GM10266 (cell line): ENCODE data around the gene NRP2.

Experiments
- DNase-seq: peaks from one replicate; pipeline ENCODE4 v3.0.0; 2012; ENCODE audit errors: extremely low spot score
- TF ChIP-seq, protein P1 (sequence below): IDR thresholded peaks from 2 replicates; pipeline ENCODE4 v1.5.1; 2012; ENCODE audit warnings: mild to moderate bottlenecking, low read depth; ENCODE audit not compliant: control insufficient read depth, insufficient read depth; ENCODE audit errors: missing control alignments

The NRP2 gene

DNA sequence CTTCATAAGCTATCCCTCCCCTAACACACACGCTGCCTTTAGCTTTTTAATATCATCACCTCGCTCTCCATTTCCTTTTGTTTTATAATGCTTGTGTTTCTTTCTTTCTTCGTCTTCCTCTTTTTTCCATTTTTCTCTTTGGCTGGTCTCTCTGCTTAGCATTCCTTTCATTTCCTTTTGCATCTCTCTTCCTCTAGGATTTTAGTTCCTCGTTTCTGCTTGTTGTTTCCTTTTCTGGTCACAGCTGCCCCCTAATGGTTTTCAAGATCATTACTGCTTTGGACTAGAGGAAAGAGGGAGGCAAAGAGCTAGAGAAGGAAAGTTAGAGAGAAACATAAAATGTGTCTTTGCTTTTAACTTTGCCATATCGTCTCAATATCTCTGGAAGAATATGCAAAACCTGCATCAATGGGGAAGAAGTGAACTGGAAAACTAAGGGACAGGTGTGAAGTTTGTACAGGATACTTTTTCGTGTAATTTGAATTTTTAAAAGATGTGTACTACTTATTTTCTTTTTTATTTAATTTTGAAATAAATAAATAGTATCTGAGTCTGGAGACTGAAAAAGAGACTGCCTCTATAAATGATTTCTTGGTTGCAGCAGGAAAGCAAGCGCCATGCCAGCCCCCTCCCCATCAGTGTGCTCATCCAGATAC lies 6.3 kb upstream of the NRP2 start:
- TF ChIP-seq, protein P1, sequence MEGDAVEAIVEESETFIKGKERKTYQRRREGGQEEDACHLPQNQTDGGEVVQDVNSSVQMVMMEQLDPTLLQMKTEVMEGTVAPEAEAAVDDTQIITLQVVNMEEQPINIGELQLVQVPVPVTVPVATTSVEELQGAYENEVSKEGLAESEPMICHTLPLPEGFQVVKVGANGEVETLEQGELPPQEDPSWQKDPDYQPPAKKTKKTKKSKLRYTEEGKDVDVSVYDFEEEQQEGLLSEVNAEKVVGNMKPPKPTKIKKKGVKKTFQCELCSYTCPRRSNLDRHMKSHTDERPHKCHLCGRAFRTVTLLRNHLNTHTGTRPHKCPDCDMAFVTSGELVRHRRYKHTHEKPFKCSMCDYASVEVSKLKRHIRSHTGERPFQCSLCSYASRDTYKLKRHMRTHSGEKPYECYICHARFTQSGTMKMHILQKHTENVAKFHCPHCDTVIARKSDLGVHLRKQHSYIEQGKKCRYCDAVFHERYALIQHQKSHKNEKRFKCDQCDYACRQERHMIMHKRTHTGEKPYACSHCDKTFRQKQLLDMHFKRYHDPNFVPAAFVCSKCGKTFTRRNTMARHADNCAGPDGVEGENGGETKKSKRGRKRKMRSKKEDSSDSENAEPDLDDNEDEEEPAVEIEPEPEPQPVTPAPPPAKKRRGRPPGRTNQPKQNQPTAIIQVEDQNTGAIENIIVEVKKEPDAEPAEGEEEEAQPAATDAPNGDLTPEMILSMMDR = peak; percentile 71
- no peak for DNase-seq

DNA sequence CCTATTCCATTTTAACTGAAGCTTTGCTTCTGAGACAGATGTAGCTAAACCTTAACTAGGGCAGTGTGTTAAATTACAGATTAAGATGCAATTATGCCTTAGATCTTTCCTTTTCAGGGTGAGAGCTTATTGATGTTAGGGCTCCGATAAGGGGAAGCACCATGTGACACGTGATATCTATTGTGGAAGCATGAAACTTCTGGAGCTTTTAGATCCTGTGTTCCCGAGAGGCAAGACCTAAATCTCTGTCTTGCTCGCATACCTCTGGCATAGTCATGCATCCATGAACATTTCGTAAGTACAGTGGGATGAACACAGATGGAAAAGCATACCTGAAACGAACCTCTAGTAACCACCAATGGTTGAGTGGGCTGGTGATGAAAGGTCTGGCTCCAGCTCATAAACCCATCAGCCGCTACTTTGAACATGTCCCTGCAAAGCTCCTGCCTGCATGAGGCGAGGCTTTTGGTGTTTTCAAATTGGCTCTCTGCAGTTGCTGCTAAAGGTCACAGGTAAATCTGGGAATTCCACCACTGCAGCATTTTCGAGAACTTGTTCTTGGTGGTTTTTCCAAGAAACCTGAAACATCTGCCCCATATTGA lies 3.7 kb upstream of the NRP2 start:
- TF ChIP-seq, protein P1 = no peak
- DNase-seq = no peak

DNA sequence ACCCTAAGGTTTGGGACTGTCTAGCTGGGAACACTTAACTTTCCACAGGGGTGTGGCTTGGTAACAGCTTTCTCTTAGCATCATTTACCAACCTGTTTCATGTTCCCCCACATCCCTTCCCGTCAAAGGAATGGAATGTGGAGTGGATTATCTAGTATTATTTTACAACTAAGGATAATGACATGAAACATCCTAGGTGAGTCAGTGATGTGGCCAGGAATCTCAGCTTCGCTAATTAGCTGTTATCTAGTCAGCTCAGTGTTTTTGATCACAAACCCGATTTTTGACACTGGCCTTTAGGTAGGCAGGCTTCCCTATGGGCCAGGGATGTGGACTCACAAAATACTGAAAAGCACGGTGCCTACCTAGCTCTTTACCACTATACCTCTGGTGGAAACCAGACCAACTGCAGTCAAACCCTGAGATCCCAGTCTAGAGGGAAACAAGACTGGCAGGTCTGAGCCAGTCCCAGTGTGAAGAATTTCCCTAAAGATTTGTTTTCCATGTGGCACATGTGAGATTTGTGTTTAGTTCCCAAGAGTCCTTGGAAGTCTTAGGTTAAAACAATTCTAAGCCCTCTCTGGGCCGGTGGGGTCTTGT lies 2.8 kb upstream of the NRP2 start:
- TF ChIP-seq, protein P1 = no peak
- DNase-seq = no peak

DNA sequence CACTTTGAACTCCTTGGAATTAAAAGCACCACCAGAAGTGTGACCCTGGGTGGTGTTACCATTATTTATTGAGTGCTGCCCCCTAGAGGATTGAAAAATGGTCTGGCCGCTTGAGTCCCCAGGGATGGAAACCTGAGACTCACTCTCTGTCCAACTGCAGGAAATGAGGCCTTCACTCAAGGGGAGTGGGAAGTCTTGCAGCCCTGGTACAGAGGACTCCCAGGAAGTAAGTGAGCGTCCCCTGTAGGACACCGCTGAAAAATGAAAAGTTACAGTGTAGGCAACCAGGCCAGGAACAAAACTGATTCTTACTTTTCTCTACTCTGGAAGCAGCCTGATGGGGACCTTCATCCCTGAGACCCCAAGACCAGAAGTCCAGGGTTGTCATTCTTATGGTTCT lies 2.2 kb upstream of the NRP2 start:
- TF ChIP-seq, protein P1 = peak; percentile 79
- peak; percentile 76 for DNase-seq

DNA sequence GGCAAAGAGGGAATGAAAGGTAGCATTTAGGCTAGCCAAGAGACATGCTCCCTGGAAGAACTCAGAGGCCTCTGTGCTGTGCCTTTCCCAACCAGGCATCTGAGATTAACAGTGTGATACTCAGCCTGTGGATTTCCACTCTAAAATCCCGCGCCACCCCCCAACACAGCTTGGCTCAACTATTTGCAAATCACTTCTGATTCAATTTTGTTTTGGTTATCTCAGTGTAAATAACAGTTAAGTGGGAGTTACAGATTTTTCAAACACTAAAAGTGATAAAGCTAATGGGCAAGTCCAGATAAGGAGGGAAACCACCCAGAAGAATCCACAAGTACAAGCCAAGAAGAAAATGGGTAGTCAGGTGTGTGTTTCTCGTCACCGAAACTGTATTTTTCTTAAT lies 1.4 kb upstream of the NRP2 start:
- no peak for DNase-seq
- TF ChIP-seq, protein P1 = no peak

DNA sequence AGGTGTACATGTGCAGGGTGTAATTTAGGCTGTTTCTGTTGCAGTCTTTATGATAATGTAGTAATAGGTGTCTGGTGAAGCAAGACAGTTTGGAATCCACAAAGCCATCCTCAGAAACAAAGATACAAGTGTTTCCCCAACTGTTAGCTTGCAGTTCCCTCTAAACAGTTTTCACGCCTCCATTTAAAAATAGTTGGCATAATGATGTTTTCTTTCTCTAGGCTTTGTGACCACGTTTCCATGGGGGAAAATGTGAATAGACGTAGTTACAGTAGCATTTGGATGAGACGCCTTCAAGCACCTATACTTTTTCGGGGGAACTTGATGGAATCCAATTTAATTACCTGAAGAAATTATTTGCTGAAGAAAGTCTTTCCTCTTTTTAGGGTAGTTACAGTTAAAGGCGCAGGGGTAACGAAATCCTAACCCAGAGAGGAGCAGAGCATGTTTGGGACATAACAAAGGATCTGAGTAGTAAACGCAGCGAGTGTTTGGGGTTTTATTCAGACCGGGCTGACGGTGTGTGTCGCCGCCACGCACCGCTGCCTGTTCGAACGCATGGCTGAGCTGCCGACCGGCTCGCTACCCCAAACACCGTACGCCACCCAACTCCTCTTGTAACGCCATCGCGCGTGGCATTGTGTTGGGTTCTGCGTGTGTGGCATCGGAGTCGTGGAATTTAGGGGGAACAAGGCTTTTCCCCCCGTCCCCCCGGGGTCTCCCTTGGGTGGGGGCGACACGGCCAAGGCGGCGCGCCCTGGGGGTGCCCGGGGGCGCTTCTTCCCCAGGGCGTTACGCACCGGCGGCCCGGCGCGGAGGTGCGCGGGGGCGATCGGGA lies 681 bp upstream of the NRP2 start:
- TF ChIP-seq, protein P1 = no peak
- DNase-seq = no peak
